ENCODE measurements around the gene CREG2. TPM values are rescaled to one million over a fixed set of nuclear protein-coding genes. Genes with fewer than 3 reads are reported as not detected.
A peak's percentile ranks its signal among the peaks of the same experiment; 100 is the strongest.

The CREG2 gene
- total and polyA plus RNA-seq, 2 experiments from 2014 or later, result 1.7 to 2.6 TPM

- H3K79me2 ChIP-seq (replicated peaks; ENCODE audit: insufficient read depth), result no peaks in the 10 kb centered on the region
- H3K9me2 ChIP-seq (ENCODE audit: insufficient read depth), result no peaks in the 10 kb centered on the region
- H3K4me2 ChIP-seq, result no peak overlapping the region
- Mint-ChIP-seq H3K27me3 (ENCODE audit: insufficient read depth, low read depth, poor library complexity) (peaks cover 3% of the 10 kb centered on the region), H3K4me1 (peaks cover 25% of the 10 kb centered on the region), H3K9me3 (no peaks in the 10 kb centered on the region), H3K27ac (no peak overlapping the region), H3K36me3 (ENCODE audit: low read depth) (no peaks in the 10 kb centered on the region), H3K4me3 (no peak overlapping the region)
- H3K4me1 ChIP-seq (ENCODE audit: insufficient read depth), result 0 out of 2 replicates have a peak, but pooled peaks cover 6% of the 10 kb centered on the region
- H3K4me3 ChIP-seq, result no peak overlapping the region
- ATAC-seq (no peak), DNase-seq (ENCODE audit: low spot score) (no peak)
- peak overlapping the region; percentile 20; the same call in 1 of the 2 replicates for H2AFZ ChIP-seq
- no peaks in the 10 kb centered on the region for H3K36me3 ChIP-seq (ENCODE audit: insufficient read depth)
- no peaks in the 10 kb centered on the region for H4K20me1 ChIP-seq (replicated peaks; ENCODE audit: insufficient read depth)
- H3K27ac ChIP-seq (ENCODE audit: low read depth), result no peak overlapping the region
- no peaks in the 10 kb centered on the region for H3K27me3 ChIP-seq (ENCODE audit: insufficient read depth)
- H3F3A ChIP-seq (replicated peaks; ENCODE audit: low read depth), result no peaks in the 10 kb centered on the region
- TF ChIP-seq EZH2 (IDR thresholded peaks at IDR 0.05; ENCODE audit: low read depth, unreplicated experiment) (no peak), ZNF331 (CRISPR knock-in tag; IDR thresholded peaks at IDR 0.05; ENCODE audit: low read depth) (no peak), NANOG (IDR thresholded peaks at IDR 0.05; ENCODE audit: borderline replicate concordance) (no peak), ZNF462 (CRISPR knock-in tag; IDR thresholded peaks at IDR 0.05) (no peak), STAT1 (IDR thresholded peaks at IDR 0.05; ENCODE audit: unreplicated experiment) (no peak), ZNF114 (CRISPR knock-in tag; IDR thresholded peaks at IDR 0.05) (no peak), POLR2AphosphoS5 (IDR thresholded peaks at IDR 0.05; ENCODE audit: low read depth) (no peak), EZH2phosphoT487 (IDR thresholded peaks at IDR 0.05; ENCODE audit: unreplicated experiment) (no peak), CREB1 (CRISPR knock-in tag; IDR thresholded peaks at IDR 0.05; ENCODE audit: low read depth) (no peak), CTCF (conservative IDR thresholded peaks at IDR 0.05; ENCODE audit: low read depth in 2 of 2) (no peak), ETS1 (IDR thresholded peaks at IDR 0.05) (no peak), JUNB (IDR thresholded peaks at IDR 0.05; ENCODE audit: unreplicated experiment) (no peak), REST (IDR thresholded peaks at IDR 0.05; ENCODE audit: unreplicated experiment) (no peak)
Observed at GRCh38 chr2:101361522-101361921, 25.8 kb downstream of the CREG2 start.

Data from GM23338 (cell line).